ENCODE results near the gene ADPGK.

The ADPGK gene

DNA sequence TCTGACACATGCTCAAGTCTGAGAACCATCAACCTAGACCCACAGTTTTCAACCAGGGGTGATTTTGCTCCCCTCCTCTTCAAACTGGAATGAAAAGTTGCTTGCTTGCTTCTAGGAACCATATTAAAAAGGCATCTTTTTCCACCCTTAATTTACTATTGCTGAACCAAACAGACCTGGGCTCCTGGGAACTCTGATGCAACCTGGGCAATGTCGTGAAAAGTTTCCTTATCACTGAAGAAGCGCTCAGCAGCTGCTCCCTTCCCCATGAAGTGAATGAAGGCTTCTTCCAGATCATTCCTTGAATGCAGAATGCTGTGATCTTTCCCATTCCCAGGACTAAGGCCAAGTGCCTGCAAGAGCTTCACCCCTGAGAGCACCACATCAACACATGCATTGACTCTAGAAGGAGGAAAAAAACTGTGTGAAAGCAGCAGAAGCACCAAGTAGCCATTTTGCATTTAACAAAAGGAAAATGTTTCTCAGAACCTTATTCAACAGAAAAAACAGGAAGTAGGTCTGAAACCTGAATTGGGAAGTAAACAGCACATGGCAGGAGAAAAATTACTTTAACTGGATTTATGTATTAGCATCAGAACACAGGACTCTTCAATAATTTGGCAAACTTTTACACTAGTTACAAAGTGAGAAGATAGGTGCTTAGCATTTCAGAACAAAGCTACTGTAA, 8.7 kb downstream of the ADPGK start:
- Histone ChIP-seq H3K27ac (ENCODE audit: low read depth, low read length) (no peak overlapping the region), H3K36me3 (ENCODE audit: insufficient read depth, low read length) (peaks cover 60% of the 10 kb centered on the region), H3K9ac (ENCODE audit: low read depth, low read length) (no peak overlapping the region), H3K4me3 (ENCODE audit: low read length) (no peak overlapping the region), H3K4me1 (ENCODE audit: insufficient read depth, low read length) (no peaks in the 10 kb centered on the region), H3K9me3 (ENCODE audit: insufficient read depth, low read depth, low read length) (no peaks in the 10 kb centered on the region), H3K27me3 (ENCODE audit: insufficient read depth, low read length) (no peaks in the 10 kb centered on the region)
- 97% methylated on average over 2 of the region's 2 CpGs for WGBS

DNA sequence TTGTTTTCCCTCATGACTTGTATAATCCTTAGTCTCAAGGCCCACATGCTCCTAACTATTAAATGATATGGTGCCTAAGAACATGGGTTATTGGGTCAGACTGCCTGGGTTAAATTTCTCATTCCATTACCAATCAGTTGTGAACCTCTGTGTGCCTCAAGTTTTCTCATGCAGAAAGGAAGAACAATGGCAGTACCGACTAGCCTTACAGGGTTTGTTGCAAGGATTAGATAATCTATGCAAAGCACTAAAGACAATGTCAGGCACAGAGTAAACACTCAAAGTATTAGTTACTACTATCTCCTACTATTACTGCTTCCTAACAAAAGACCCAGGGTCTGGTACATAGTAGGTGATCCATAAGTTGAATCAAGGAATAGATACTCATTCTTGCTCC, 12.2 kb downstream of the ADPGK start:
- H3K27me3 ChIP-seq (ENCODE audit: insufficient read depth, low read length), result no peaks in the 10 kb centered on the region
- no peak overlapping the region for H3K4me3 ChIP-seq (ENCODE audit: low read length)
- H3K9ac ChIP-seq (ENCODE audit: low read depth, low read length), result no peak overlapping the region
- peaks cover 87% of the 10 kb centered on the region for H3K36me3 ChIP-seq (ENCODE audit: insufficient read depth, low read length)
- WGBS, result 25% methylated on average over 1 of the region's 1 CpG
- peaks cover 24% of the 10 kb centered on the region for H3K9me3 ChIP-seq (ENCODE audit: insufficient read depth, low read depth, low read length)
- H3K4me1 ChIP-seq (ENCODE audit: insufficient read depth, low read length), result no peaks in the 10 kb centered on the region
- no peak overlapping the region for H3K27ac ChIP-seq (ENCODE audit: low read depth, low read length)

DNA sequence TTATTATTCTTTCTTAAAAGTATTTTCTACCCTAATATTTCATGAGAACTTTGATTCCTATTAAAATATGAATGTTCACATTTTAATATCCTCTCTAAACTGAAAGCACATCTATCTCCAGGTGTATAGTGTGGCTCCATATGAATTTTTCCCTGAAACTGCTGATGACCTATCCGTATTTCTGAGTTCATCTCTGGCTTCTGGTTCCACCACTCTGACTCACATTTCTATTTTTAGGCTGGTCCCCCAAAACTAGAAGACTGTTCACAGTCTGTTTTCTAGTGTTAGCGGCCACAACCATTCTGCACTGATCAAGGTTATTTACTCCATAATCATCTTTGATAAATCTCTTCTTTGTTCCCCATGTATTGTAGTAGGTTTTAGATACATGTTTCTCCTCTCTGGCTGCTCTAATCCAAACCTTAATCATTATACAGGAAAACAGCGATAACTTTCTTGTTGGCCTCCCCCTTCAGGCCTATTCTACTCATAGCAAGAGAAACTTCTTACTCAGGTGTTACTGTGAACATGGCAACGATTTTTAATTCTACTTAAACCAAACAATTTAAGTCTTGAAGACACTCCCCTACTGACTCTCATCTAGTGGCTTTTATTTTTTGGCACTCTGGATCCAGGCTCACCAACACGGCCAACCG, 12.8 kb downstream of the ADPGK start:
- no peaks in the 10 kb centered on the region for H3K27me3 ChIP-seq (ENCODE audit: insufficient read depth, low read length)
- H3K9me3 ChIP-seq (ENCODE audit: insufficient read depth, low read depth, low read length), result peaks cover 26% of the 10 kb centered on the region
- peaks cover 92% of the 10 kb centered on the region for H3K36me3 ChIP-seq (ENCODE audit: insufficient read depth, low read length)
- 90% methylated on average over 6 of the region's 6 CpGs for WGBS
- H3K9ac ChIP-seq (ENCODE audit: low read depth, low read length), result no peak overlapping the region
- H3K4me3 ChIP-seq (ENCODE audit: low read length), result no peak overlapping the region
- no peaks in the 10 kb centered on the region for H3K4me1 ChIP-seq (ENCODE audit: insufficient read depth, low read length)
- no peak overlapping the region for H3K27ac ChIP-seq (ENCODE audit: low read depth, low read length)

DNA sequence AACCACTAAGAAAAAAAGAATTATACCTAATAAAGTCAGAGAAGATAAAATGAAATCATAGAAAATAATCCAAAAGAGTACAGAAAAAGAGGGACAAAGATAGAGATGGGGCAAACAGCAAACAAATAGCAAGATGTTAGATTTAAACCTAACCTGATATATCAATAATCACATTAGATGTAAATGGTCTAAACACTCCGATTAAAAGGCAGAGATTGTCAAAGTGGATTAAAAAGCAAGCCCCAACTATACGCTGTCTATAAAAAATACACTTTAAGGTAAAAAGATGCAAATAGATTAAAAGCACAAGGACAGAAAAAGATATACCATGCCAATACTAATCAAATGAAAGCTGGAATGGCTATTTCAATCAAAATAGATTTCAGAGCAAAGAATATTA, 16.8 kb downstream of the ADPGK start:
- Histone ChIP-seq H3K27ac (ENCODE audit: low read depth, low read length) (no peak overlapping the region), H3K9ac (ENCODE audit: low read depth, low read length) (no peak overlapping the region), H3K4me1 (ENCODE audit: insufficient read depth, low read length) (no peaks in the 10 kb centered on the region), H3K4me3 (ENCODE audit: low read length) (no peak overlapping the region), H3K9me3 (ENCODE audit: insufficient read depth, low read depth, low read length) (peaks cover 26% of the 10 kb centered on the region), H3K36me3 (ENCODE audit: insufficient read depth, low read length) (peaks cover 81% of the 10 kb centered on the region), H3K27me3 (ENCODE audit: insufficient read depth, low read length) (no peaks in the 10 kb centered on the region)
- WGBS, result 83% methylated on average over 1 of the region's 2 CpGs

DNA sequence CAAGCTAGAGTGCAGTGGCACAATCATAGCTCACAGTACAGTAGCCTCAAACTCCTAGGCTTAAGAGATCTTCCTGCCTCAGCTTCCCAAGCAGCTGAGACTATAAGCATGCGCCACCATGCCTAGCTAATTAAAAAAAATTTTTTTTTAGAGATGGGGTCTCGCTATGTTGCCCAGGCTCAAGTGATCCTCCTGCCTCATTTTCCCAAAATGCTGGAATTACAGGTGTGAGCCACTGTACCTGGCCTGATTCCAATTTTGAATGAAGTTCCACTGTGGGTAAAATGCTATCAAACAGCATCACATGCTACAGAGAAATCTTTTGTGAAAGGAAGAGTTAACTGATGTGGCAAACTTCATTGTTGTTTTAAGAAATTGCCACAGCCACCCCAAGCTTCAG, 17.5 kb downstream of the ADPGK start:
- H3K27ac ChIP-seq (ENCODE audit: low read depth, low read length), result no peak overlapping the region
- no peaks in the 10 kb centered on the region for H3K27me3 ChIP-seq (ENCODE audit: insufficient read depth, low read length)
- 93% methylated on average over 2 of the region's 2 CpGs for WGBS
- peaks cover 77% of the 10 kb centered on the region for H3K36me3 ChIP-seq (ENCODE audit: insufficient read depth, low read length)
- H3K9ac ChIP-seq (ENCODE audit: low read depth, low read length), result no peak overlapping the region
- H3K4me3 ChIP-seq (ENCODE audit: low read length), result no peak overlapping the region
- H3K9me3 ChIP-seq (ENCODE audit: insufficient read depth, low read depth, low read length), result peaks cover 26% of the 10 kb centered on the region
- H3K4me1 ChIP-seq (ENCODE audit: insufficient read depth, low read length), result no peaks in the 10 kb centered on the region

DNA sequence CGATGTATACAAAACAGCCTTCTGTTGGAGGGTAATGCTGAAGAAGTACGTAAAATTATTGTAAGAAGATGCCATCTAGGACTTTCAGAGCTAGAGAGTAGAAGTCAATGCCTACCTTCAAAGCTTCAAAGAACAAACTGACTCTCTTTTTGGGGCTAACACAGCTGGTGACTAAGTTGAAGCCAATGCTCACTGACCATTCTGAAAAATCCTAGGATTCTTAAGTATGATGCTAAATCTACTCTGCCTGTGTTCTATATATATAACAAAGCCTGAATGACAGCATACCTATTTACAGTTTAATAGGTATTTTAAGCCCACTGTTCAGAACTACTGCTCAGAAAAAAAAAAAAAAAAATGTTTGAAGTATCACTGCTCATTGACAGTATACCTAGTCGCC, 18.9 kb downstream of the ADPGK start:
- Histone ChIP-seq H3K36me3 (ENCODE audit: insufficient read depth, low read length) (peaks cover 77% of the 10 kb centered on the region), H3K4me3 (ENCODE audit: low read length) (no peak overlapping the region)

DNA sequence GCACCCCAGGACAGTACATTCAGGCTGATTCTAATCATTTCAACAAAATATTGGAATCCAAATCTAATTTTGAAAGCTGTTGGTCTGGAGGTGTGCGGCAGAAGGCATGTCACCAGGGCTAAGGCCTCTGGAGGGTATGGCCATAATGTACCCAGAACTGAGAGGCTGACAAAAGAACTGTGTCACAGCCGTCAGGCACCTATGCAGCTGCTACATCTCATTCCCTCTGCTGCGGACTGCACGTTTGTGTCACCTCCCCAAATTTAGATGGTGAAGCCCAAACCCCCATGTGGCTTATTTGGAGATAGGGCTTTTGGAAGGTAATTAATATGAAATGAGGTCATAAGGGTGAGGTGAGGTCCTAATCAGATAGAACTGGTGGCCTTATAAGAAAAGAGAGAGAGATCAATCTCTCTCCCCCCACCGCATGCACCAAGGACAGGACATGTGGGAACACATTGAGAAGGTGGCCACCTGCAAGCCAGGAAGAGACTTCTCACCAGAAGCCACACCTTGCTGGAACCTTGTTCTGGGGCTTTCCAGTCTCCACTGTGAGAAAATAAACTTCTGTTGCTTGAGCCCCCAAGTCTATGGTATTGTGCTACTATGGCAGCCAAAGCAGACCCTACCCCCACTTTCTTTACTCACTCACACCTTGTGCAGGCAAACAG, 22.8 kb downstream of the ADPGK start:
- 93% methylated on average over 5 of the region's 5 CpGs for WGBS
- no peaks in the 10 kb centered on the region for H3K9me3 ChIP-seq (ENCODE audit: insufficient read depth, low read depth, low read length)
- H3K4me3 ChIP-seq (ENCODE audit: low read length), result no peak overlapping the region
- peaks cover 67% of the 10 kb centered on the region for H3K36me3 ChIP-seq (ENCODE audit: insufficient read depth, low read length)
- H3K4me1 ChIP-seq (ENCODE audit: insufficient read depth, low read length), result peaks cover 4% of the 10 kb centered on the region; the same call in 1 of the 2 replicates
- H3K27ac ChIP-seq (ENCODE audit: low read depth, low read length), result no peak overlapping the region
- no peaks in the 10 kb centered on the region for H3K27me3 ChIP-seq (ENCODE audit: insufficient read depth, low read length)
- no peak overlapping the region for H3K9ac ChIP-seq (ENCODE audit: low read depth, low read length)

More for the DNA sequence above, 18.9 kb downstream of the ADPGK start:
- Histone ChIP-seq H3K27ac (ENCODE audit: low read depth, low read length) (no peak overlapping the region), H3K4me1 (ENCODE audit: insufficient read depth, low read length) (no peaks in the 10 kb centered on the region), H3K27me3 (ENCODE audit: insufficient read depth, low read length) (no peaks in the 10 kb centered on the region), H3K9ac (ENCODE audit: low read depth, low read length) (no peak overlapping the region), H3K9me3 (ENCODE audit: insufficient read depth, low read depth, low read length) (peaks cover 26% of the 10 kb centered on the region)
- WGBS, result 97% methylated on average over 2 of the region's 3 CpGs

DNA sequence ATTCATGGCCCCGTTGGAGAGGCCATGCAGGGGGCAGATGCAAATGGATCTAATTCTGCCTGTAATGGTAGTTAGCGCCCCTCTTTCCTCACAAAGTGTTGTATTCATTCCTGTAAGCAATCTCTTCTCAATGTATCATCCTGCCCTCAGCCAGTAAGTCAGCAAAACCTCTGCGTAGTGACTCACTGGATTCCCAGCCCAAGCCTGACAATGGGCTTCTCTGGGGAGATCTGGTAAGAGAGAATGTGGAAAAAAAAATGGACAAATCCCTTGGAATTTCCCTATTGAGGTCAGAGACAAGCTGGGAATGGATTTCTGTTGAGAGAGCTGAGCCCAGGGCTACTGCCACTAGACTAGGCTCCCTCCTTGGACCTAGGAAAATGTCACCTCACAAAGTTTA, 25.4 kb downstream of the ADPGK start:
- peaks cover 80% of the 10 kb centered on the region for H3K36me3 ChIP-seq (ENCODE audit: insufficient read depth, low read length)
- no peak overlapping the region for H3K27ac ChIP-seq (ENCODE audit: low read depth, low read length)
- no peak overlapping the region for H3K9ac ChIP-seq (ENCODE audit: low read depth, low read length)
- H3K4me1 ChIP-seq (ENCODE audit: insufficient read depth, low read length), result peaks cover 4% of the 10 kb centered on the region; the same call in 1 of the 2 replicates
- 88% methylated on average over 3 of the region's 3 CpGs for WGBS
- no peaks in the 10 kb centered on the region for H3K9me3 ChIP-seq (ENCODE audit: insufficient read depth, low read depth, low read length)
- H3K27me3 ChIP-seq (ENCODE audit: insufficient read depth, low read length), result no peaks in the 10 kb centered on the region
- H3K4me3 ChIP-seq (ENCODE audit: low read length), result no peak overlapping the region

GRCh38 chr15:72754096-72754495, 29.5 kb downstream of the ADPGK start:
- peaks cover 67% of the 10 kb centered on the region for H3K36me3 ChIP-seq (ENCODE audit: insufficient read depth, low read length)
- H3K9ac ChIP-seq (ENCODE audit: low read depth, low read length), result no peak overlapping the region
- WGBS, result 100% methylated on average over 6 of the region's 6 CpGs
- no peaks in the 10 kb centered on the region for H3K27me3 ChIP-seq (ENCODE audit: insufficient read depth, low read length)
- no peak overlapping the region for H3K4me3 ChIP-seq (ENCODE audit: low read length)
- H3K9me3 ChIP-seq (ENCODE audit: insufficient read depth, low read depth, low read length), result no peaks in the 10 kb centered on the region
- no peak overlapping the region for H3K27ac ChIP-seq (ENCODE audit: low read depth, low read length)
- H3K4me1 ChIP-seq (ENCODE audit: insufficient read depth, low read length), result peaks cover 4% of the 10 kb centered on the region; the same call in 1 of the 2 replicates

- Histone ChIP-seq H3K27me3 (ENCODE audit: insufficient read depth, low read length) (no peaks in the 10 kb centered on the region), H3K9ac (ENCODE audit: low read depth, low read length) (no peak overlapping the region), H3K27ac (ENCODE audit: low read depth, low read length) (no peak overlapping the region), H3K9me3 (ENCODE audit: insufficient read depth, low read depth, low read length) (no peaks in the 10 kb centered on the region), H3K4me1 (ENCODE audit: insufficient read depth, low read length) (no peaks in the 10 kb centered on the region), H3K4me3 (ENCODE audit: low read length) (no peak overlapping the region), H3K36me3 (ENCODE audit: insufficient read depth, low read length) (peaks cover 54% of the 10 kb centered on the region)
- WGBS, result 95% methylated on average over 8 of the region's 9 CpGs
Measured at GRCh38 chr15:72751751-72752455, 31.7 kb downstream of the ADPGK start.

DNA sequence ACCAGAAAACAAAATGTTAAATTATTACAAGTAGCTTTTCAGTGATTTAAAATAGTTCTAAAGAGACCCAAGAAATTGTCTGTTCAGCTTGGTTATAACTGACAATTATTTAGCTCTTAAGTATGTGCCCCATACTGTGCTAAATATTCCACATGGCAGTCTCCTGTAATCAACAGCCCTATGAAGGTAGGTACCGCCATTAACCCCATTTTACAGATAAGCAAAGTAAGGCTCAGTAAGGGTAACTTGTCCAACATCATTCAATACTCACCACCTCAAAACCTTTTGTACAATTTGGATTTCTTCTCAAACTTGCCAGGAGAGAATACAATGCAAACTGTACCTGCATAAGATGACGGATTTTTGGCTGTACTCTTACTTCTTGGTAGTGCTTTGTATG, 33.9 kb downstream of the ADPGK start:
- no peak overlapping the region for H3K4me3 ChIP-seq (ENCODE audit: low read length)
- H3K9ac ChIP-seq (ENCODE audit: low read depth, low read length), result no peak overlapping the region
- no peaks in the 10 kb centered on the region; the same call in 1 of the 2 replicates for H3K9me3 ChIP-seq (ENCODE audit: insufficient read depth, low read depth, low read length)
- H3K27me3 ChIP-seq (ENCODE audit: insufficient read depth, low read length), result no peaks in the 10 kb centered on the region
- no peaks in the 10 kb centered on the region for H3K4me1 ChIP-seq (ENCODE audit: insufficient read depth, low read length)
- H3K36me3 ChIP-seq (ENCODE audit: insufficient read depth, low read length), result peaks cover 34% of the 10 kb centered on the region
- 97% methylated on average over 2 of the region's 2 CpGs for WGBS
- H3K27ac ChIP-seq (ENCODE audit: low read depth, low read length), result no peak overlapping the region
